Kidney tubule cell (primary cell): Measurements from ENCODE around the gene CYP39A1.

Experiments used
- DNase-seq: peaks from one replicate; pipeline ENCODE4 v3.0.0-alpha.2; 2018; ENCODE audit warnings: low spot score

CYP39A1 gene

DNA sequence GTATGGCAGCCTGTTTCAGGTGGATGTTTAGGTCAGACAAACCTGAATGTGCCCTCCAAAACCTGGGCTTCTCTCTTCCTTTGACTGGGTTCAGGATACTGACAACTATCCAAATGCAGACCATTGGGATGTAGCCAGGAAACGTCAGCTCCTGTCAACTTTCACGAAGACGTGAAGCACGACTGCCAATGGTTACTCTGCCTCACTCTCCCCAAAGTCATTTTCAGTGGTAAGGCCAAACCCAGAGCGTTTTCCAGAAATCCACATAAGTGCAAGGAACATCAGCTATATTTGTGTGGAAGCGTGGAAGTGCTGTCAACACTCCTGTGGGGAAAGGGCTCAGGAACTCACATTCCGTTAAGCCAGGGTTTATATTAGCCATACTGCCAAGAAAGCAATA, 141.3 kb downstream of the CYP39A1 start:
- DNase-seq, result no peak

- DNase-seq, result no peak
Observed at GRCh38 chr6:46510651-46511050, 142.0 kb downstream of the CYP39A1 start.

- DNase-seq, result no peak
Observed at GRCh38 chr6:46509981-46510510, 142.6 kb downstream of the CYP39A1 start.

- DNase-seq, result no peak
Observed at GRCh38 chr6:46509063-46509462, 143.6 kb downstream of the CYP39A1 start.

- peak; percentile 75 for DNase-seq
Observed at GRCh38 chr6:46507426-46507825, 145.2 kb downstream of the CYP39A1 start.

DNA sequence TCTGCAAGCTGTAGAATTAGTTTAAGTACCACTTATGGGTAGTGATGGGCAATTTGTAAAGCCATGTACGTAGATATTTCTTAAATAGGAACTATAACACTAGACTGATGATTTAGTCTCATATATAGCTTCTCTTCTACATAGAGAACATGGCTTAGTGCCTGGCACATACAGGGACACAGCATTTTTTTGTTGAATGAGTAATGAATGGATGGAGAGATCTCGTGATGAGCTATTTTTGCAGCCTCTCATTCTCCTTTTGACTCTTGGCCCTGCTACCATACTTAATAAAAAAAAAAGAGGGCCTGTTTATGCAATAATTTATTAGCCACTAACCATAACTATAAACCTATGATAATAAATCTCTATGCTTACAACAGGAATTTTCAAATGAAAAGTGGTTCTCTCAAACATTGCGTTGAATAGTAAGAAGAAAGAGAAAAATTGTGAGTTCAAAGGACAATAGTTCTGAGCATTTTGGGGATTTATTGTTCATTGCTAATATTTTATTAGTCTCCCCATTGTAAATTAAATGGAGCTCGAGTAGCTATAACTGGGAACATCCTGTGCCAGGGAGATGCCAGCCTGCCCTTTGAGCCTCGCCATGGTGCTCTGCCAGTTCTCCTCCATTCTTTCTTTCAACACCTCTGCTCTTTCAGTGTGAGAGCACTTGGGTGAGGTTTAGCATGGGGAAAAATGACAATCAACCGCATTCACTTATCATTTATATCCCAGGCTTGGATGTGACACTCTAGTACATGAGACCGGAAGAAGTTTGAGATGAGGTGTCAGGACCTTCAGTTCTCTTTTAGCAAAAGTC, 146.7 kb downstream of the CYP39A1 start:
- no peak for DNase-seq

DNA sequence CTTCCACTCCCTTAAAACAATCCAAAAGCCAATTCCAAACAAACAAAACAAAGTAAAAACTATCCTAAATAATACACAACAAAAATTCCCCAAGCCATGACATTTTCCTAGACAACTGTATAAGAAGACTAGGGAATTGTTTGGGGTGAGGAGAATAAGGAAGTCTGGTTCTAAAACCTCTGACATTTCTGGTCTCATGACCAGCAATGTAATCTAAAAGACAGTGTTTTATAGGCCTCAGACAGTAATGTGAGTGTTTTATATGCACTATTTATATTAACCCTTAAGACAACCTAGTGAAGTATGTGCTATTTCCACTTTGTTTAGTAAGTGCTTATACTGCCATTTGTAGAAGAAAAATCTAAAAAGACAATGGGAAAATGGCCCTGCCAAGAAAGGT, 148.4 kb downstream of the CYP39A1 start:
- no peak for DNase-seq

- no peak for DNase-seq
Observed at GRCh38 chr6:46502486-46503119, 150.0 kb downstream of the CYP39A1 start.

- DNase-seq, result peak; percentile 34
Observed at GRCh38 chr6:46501136-46502089, 151.2 kb downstream of the CYP39A1 start.

GRCh38 chr6:46500382-46500781, 152.2 kb downstream of the CYP39A1 start:
- no peak for DNase-seq
